ENCODE data around the gene MRPL22. TPM values are rescaled to one million over a fixed set of nuclear protein-coding genes. Genes with fewer than 3 reads are reported as not detected.
"Not testable (repeated sequence)": the region's sequence is repeated elsewhere in the genome, so short reads cannot be mapped to it uniquely, and the experiment has no call there.

Gene MRPL22
- total and polyA plus RNA-seq, 2 of the 13 experiments (the other 11 are each of a cell fraction or from before 2014, with no cell fraction given) = 66.8 to 84.8 TPM

DNA sequence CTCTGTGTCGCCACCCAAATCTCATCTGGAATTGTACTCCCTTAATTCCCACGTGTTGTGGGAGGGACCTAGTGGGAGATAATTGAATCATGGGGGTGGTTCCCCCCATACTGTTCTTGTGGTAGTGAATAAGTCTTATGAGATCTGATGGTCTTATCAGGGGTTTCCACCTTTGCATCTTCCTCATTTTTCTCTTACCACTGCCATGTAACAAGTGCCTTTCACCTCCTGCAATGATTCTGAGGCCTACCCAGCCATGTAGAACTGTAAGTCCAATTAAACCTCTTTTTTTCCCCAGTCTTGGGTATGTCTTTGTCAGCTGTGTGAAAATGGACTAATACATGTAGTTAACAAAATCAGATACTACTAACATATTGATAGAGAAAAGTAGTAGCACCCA, 37.4 kb downstream of the MRPL22 start:
- H2AFZ ChIP-seq (ENCODE audit: low read length); H4K20me1 ChIP-seq (ENCODE audit: insufficient read depth, low read length); H3K79me2 ChIP-seq (ENCODE audit: insufficient read depth, low read length); FAIRE-seq; H3K4me2 ChIP-seq (ENCODE audit: low read depth, low read length); intact Hi-C loops (cut with micrococcal nuclease; ENCODE audit: unreplicated experiment); CTCF ChIA-PET (ENCODE audit: low intra/inter-chr PET ratio, low total read pairs); H3K27me3 ChIP-seq (ENCODE audit: control insufficient read depth in 1 of 2, insufficient read depth in 2 of 2, low read length in 2 of 2); ATAC-seq; H3K4me3 ChIP-seq (replicated peaks in 1 of 3; ENCODE audit: insufficient read depth in 1 of 3, low read depth in 2 of 3, low read length in 3 of 3); H3K4me1 ChIP-seq (ENCODE audit: insufficient read depth, low read length); BruUV-seq (replicated peaks); H3K9ac ChIP-seq (ENCODE audit: insufficient read depth, low read depth, low read length); POLR2A ChIA-PET; H3K27ac ChIP-seq (ENCODE audit: extremely low read length, insufficient read depth, low read length); H3K36me3 ChIP-seq (replicated peaks in 1 of 2; ENCODE audit: control insufficient read depth in 1 of 2, insufficient read depth in 2 of 2, low read length in 2 of 2); DNase-seq (ENCODE audit: low spot score); H3K9me3 ChIP-seq (ENCODE audit: low read length): not testable (repeated sequence)
- in situ Hi-C loops (cut with HindIII; ENCODE audit: extremely low pct_ligation_motif_present, low pct_unique_long_range_greater_than_20kb) = loop anchor here (10.0 kb wide), 1 partner anchor 47 kb away; no protein-coding TSS in a partner anchor
- 93% methylated on average over 2 of the region's 2 CpGs for WGBS (ENCODE audit: low lambda C conversion rate)

GRCh38 chr5:154984946-154985516, 44.2 kb downstream of the MRPL22 start:
- WGBS (ENCODE audit: low lambda C conversion rate) = 26% methylated on average over 8 of the region's 8 CpGs
- CTCF ChIA-PET (ENCODE audit: low intra/inter-chr PET ratio, low total read pairs) = no interaction called here
- BruUV-seq (replicated peaks) = no TSS peak
- TF ChIP-seq KLF15 (CRISPR knock-in tag; IDR thresholded peaks at IDR 0.05; ENCODE audit: borderline replicate concordance) (no peak), PHF21A (CRISPR knock-in tag; IDR thresholded peaks at IDR 0.05) (no peak), DNMT1 (CRISPR knock-in tag; IDR thresholded peaks at IDR 0.05) (no peak), JUN (CRISPR knock-in tag; IDR thresholded peaks at IDR 0.05) (no peak), ZNF75D (CRISPR knock-in tag; IDR thresholded peaks at IDR 0.05; ENCODE audit: borderline replicate concordance) (no peak), ETV5 (CRISPR knock-in tag; IDR thresholded peaks at IDR 0.05; ENCODE audit: borderline replicate concordance) (no peak), ZNF7 (CRISPR knock-in tag; IDR thresholded peaks at IDR 0.05) (no peak), SAP130 (CRISPR knock-in tag; IDR thresholded peaks at IDR 0.05; ENCODE audit: low read depth) (no peak), ZNF567 (CRISPR knock-in tag; IDR thresholded peaks at IDR 0.05; ENCODE audit: borderline replicate concordance) (no peak), ZNF282 (IDR thresholded peaks at IDR 0.05; ENCODE audit: partially characterized antibody) (no peak), MYC (CRISPR knock-in tag; IDR thresholded peaks at IDR 0.05; ENCODE audit: borderline replicate concordance) (no peak), IRF2 (CRISPR knock-in tag; IDR thresholded peaks at IDR 0.05) (no peak), RAD51 (IDR thresholded peaks at IDR 0.05; ENCODE audit: borderline replicate concordance) (no peak), ERF (CRISPR knock-in tag; IDR thresholded peaks at IDR 0.05) (no peak), ZBTB20 (CRISPR knock-in tag; IDR thresholded peaks at IDR 0.05; ENCODE audit: borderline replicate concordance, low read depth) (no peak)
- TF ChIP-seq, protein P1, sequence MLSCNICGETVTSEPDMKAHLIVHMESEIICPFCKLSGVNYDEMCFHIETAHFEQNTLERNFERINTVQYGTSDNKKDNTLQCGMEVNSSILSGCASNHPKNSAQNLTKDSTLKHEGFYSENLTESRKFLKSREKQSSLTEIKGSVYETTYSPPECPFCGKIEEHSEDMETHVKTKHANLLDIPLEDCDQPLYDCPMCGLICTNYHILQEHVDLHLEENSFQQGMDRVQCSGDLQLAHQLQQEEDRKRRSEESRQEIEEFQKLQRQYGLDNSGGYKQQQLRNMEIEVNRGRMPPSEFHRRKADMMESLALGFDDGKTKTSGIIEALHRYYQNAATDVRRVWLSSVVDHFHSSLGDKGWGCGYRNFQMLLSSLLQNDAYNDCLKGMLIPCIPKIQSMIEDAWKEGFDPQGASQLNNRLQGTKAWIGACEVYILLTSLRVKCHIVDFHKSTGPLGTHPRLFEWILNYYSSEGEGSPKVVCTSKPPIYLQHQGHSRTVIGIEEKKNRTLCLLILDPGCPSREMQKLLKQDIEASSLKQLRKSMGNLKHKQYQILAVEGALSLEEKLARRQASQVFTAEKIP (CRISPR knock-in tag; IDR thresholded peaks at IDR 0.05; ENCODE audit: borderline replicate concordance) = no peak

More at GRCh38 chr5:154984946-154985516, 44.2 kb downstream of the MRPL22 start:
- no peaks in the 10 kb centered on the region for H3K79me2 ChIP-seq (ENCODE audit: insufficient read depth, low read length)
- POLR2A ChIA-PET = no interaction called here
- intact Hi-C loops (cut with micrococcal nuclease; ENCODE audit: unreplicated experiment) (no loop called here), in situ Hi-C loops (cut with HindIII; ENCODE audit: extremely low pct_ligation_motif_present, low pct_unique_long_range_greater_than_20kb) (no loop called here)
- no peak overlapping the region for H3K4me2 ChIP-seq (ENCODE audit: low read depth, low read length)
- H3K4me3 ChIP-seq (replicated peaks in 1 of 3; ENCODE audit: insufficient read depth in 1 of 3, low read depth in 2 of 3, low read length in 3 of 3) = no peak overlapping the region
- H3K9me3 ChIP-seq (ENCODE audit: low read length) = no peaks in the 10 kb centered on the region
- no peak for ATAC-seq
- H3K4me1 ChIP-seq (ENCODE audit: insufficient read depth, low read length) = no peaks in the 10 kb centered on the region
- H3K9ac ChIP-seq (ENCODE audit: insufficient read depth, low read depth, low read length) = no peak overlapping the region
- 0 out of 5 replicates have a peak, but pooled peaks cover 0 to 1% of the 10 kb centered on the region in 2 experiments for H3K27me3 ChIP-seq (ENCODE audit: control insufficient read depth in 1 of 2, insufficient read depth in 2 of 2, low read length in 2 of 2)
- no peak overlapping the region for H3K27ac ChIP-seq (ENCODE audit: extremely low read length, insufficient read depth, low read length)
- no peak for DNase-seq (ENCODE audit: low spot score)
- no peak for FAIRE-seq
- no peaks in the 10 kb centered on the region for H3K36me3 ChIP-seq (replicated peaks in 1 of 2; ENCODE audit: control insufficient read depth in 1 of 2, insufficient read depth in 2 of 2, low read length in 2 of 2)
- H2AFZ ChIP-seq (ENCODE audit: low read length) = no peak overlapping the region
- no peaks in the 10 kb centered on the region for H4K20me1 ChIP-seq (ENCODE audit: insufficient read depth, low read length)
